C4-2B (cell line): ENCODE results near the gene TNRC6A.

ENCODE experiments used
- ZFX ChIP-seq: fragments of 450-650 bp; IDR thresholded peaks from 2 replicates; pipeline ENCODE4 v1.6.1; 2017
- TF ChIP-seq, protein P1 (sequence below): fragments of 450-650 bp; conservative IDR thresholded peaks from 2 replicates; pipeline ENCODE4 v1.5.1; 2017; ENCODE audit warnings: mild to moderate bottlenecking

DNA sequence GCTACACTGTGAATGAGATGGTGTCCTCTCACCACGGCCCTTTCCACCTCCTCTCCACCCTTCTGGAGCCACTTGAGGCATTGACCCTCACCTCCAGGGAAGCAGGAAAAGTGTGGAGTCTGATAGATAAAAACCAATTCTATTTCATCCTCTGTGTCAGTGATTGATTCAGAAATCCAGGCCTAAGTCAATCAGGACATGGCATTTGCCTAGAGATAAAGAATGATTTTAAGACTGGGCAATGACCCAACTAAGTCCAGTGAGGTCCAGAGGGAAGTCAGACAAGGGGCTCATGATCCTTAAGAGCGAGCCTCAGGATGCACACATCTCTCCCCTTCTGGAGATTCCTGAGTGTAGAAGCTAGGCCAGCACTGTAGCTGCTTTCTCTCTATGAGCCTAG lies 41.1 kb upstream of the TNRC6A start:
- TF ChIP-seq, protein P1, sequence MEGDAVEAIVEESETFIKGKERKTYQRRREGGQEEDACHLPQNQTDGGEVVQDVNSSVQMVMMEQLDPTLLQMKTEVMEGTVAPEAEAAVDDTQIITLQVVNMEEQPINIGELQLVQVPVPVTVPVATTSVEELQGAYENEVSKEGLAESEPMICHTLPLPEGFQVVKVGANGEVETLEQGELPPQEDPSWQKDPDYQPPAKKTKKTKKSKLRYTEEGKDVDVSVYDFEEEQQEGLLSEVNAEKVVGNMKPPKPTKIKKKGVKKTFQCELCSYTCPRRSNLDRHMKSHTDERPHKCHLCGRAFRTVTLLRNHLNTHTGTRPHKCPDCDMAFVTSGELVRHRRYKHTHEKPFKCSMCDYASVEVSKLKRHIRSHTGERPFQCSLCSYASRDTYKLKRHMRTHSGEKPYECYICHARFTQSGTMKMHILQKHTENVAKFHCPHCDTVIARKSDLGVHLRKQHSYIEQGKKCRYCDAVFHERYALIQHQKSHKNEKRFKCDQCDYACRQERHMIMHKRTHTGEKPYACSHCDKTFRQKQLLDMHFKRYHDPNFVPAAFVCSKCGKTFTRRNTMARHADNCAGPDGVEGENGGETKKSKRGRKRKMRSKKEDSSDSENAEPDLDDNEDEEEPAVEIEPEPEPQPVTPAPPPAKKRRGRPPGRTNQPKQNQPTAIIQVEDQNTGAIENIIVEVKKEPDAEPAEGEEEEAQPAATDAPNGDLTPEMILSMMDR: no peak
- TF ChIP-seq ZFX: no peak
